ENCODE results near the gene SMYD1. TPM values are rescaled to one million over a fixed set of nuclear protein-coding genes. Genes with fewer than 3 reads are reported as not detected.
"Not testable (repeated sequence)": the region's sequence is repeated elsewhere in the genome, so short reads cannot be mapped to it uniquely, and the experiment has no call there.

SMYD1 gene
- total RNA-seq (2013): 0.04 TPM
- not detected for polyA plus RNA-seq
- polyA minus RNA-seq: not detected in 2 replicates
- total RNA-seq: 0 to 3.7 (median 0) reads per million in 11 experiments

GRCh38 chr2:88067598-88067997, at the start of gene SMYD1:
SMYD1 (plus strand) TSS chr2:88067825; CDS start chr2:88067865, 40 bp downstream.
- H3K9me3 Mint-ChIP-seq: peaks cover 0 to 2% (median 0%) of the 10 kb centered on the region in 7 donors
- TF ChIP-seq, protein P1, sequence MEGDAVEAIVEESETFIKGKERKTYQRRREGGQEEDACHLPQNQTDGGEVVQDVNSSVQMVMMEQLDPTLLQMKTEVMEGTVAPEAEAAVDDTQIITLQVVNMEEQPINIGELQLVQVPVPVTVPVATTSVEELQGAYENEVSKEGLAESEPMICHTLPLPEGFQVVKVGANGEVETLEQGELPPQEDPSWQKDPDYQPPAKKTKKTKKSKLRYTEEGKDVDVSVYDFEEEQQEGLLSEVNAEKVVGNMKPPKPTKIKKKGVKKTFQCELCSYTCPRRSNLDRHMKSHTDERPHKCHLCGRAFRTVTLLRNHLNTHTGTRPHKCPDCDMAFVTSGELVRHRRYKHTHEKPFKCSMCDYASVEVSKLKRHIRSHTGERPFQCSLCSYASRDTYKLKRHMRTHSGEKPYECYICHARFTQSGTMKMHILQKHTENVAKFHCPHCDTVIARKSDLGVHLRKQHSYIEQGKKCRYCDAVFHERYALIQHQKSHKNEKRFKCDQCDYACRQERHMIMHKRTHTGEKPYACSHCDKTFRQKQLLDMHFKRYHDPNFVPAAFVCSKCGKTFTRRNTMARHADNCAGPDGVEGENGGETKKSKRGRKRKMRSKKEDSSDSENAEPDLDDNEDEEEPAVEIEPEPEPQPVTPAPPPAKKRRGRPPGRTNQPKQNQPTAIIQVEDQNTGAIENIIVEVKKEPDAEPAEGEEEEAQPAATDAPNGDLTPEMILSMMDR (IDR thresholded peaks at IDR 0.05): no peak
- Histone ChIP-seq H3K36me3 (replicated peaks in 1 of 2; ENCODE audit: control insufficient read depth in 1 of 2, insufficient read depth in 2 of 2, low read length in 2 of 2) (no peaks in the 10 kb centered on the region), H2AFZ (ENCODE audit: insufficient read depth, low read depth, low read length, poor library complexity, severe bottlenecking) (no peak within 1 kb of the TSS), H3K4me1 (ENCODE audit: control insufficient read depth in 1 of 2, insufficient read depth in 2 of 2, low read length in 2 of 2) (no peaks in the 10 kb centered on the region), H3K79me2 (ENCODE audit: insufficient read depth, low read length) (no peaks in the 10 kb centered on the region), H3K9me3 (replicated peaks in 1 of 2; ENCODE audit: control insufficient read depth in 1 of 2, insufficient read depth in 1 of 2, low read length in 2 of 2) (no peaks in the 10 kb centered on the region), H3K27ac (ENCODE audit: low read depth in 1 of 2, low read length in 2 of 2) (no peak within 1 kb of the TSS), H3K4me2 (replicated peaks; ENCODE audit: extremely low read depth, low read length, poor library complexity, severe bottlenecking) (no peak within 1 kb of the TSS), H3K27me3 (ENCODE audit: control insufficient read depth in 2 of 2, insufficient read depth in 2 of 2, low read length in 2 of 2) (no peaks in the 10 kb centered on the region), H4K20me1 (ENCODE audit: insufficient read depth, low read length) (no peaks in the 10 kb centered on the region), H3K9ac (ENCODE audit: insufficient read depth, low read length, poor library complexity, severe bottlenecking) (no peak within 1 kb of the TSS), H3K4me3 (replicated peaks in 1 of 3; ENCODE audit: low read depth in 2 of 3, low read length in 3 of 3) (no peak within 1 kb of the TSS)
- DNase-seq: no peak
- no peak within 1 kb of the TSS for H3K4me3 Mint-ChIP-seq
- 93% methylated on average over 4 of the region's 8 CpGs for whole genome bisulfite sequencing (ENCODE audit: insufficient coverage)
- H3K27me3 Mint-ChIP-seq (ENCODE audit: low read depth in 3 of 3): peaks cover 0 to 3% (median 1%) of the 10 kb centered on the region in 3 donors
- H3K4me1 Mint-ChIP-seq: peaks cover 3% of the 10 kb centered on the region
- H3K36me3 Mint-ChIP-seq: no peaks in the 10 kb centered on the region
- H3K27ac Mint-ChIP-seq: peak within 1 kb of the TSS in 1 of 7 donors; percentile 27
- intact Hi-C loops (cut with micrococcal nuclease): no loop called here

DNA sequence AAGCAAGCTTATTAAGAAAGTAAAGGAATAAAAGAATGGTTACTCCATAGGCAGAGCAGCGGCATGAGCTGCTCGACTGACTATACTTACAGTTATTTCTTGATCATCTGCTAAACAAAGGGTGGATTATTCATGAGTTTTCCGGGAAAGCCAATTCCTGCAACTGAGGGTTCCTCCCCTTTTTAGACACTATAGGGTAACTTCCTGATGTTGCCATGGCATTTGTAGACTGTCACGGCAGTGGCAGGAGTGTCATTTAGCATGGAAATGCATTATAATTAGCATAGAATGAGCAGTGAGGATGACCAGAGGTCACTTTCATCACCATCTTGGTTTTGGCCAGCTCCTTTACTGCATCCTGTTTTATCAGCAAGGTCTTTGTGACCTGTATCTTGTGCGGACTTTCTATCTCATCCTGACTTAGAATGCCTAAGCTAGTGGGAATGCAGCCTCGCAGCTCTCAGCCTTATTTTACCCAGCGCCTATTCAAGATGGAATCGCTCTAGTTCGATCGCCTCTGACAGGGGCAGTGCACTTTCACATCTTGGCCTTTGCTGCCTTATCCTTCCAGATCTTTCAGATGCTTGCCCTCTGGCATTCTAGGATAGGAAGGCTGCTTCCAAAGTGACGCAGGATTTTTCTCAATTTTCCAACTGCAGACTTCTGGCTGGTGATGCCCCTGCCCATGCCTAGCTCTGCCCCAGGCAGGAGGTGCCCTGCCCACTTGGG, 49.4 kb upstream of the SMYD1 start:
- H3K27me3 ChIP-seq (ENCODE audit: control insufficient read depth in 2 of 2, insufficient read depth in 2 of 2, low read length in 2 of 2); H3K9me3 ChIP-seq (replicated peaks in 1 of 2; ENCODE audit: control insufficient read depth in 1 of 2, insufficient read depth in 1 of 2, low read length in 2 of 2); H3K36me3 ChIP-seq (replicated peaks in 1 of 2; ENCODE audit: control insufficient read depth in 1 of 2, insufficient read depth in 2 of 2, low read length in 2 of 2); H3K36me3 Mint-ChIP-seq; H2AFZ ChIP-seq (ENCODE audit: insufficient read depth, low read depth, low read length, poor library complexity, severe bottlenecking); H3K4me2 ChIP-seq (replicated peaks; ENCODE audit: extremely low read depth, low read length, poor library complexity, severe bottlenecking); H3K27ac Mint-ChIP-seq; H3K9ac ChIP-seq (ENCODE audit: insufficient read depth, low read length, poor library complexity, severe bottlenecking); H3K27me3 Mint-ChIP-seq (ENCODE audit: low read depth in 3 of 3); H3K79me2 ChIP-seq (ENCODE audit: insufficient read depth, low read length); H3K9me3 Mint-ChIP-seq; H3K4me3 ChIP-seq (replicated peaks in 1 of 3; ENCODE audit: low read depth in 2 of 3, low read length in 3 of 3); H3K27ac ChIP-seq (ENCODE audit: low read depth in 1 of 2, low read length in 2 of 2); H4K20me1 ChIP-seq (ENCODE audit: insufficient read depth, low read length); DNase-seq: not testable (repeated sequence)
- peaks cover 10 to 13% of the 10 kb centered on the region in 2 donors for H3K4me1 ChIP-seq (ENCODE audit: control insufficient read depth in 1 of 2, insufficient read depth in 2 of 2, low read length in 2 of 2)
- WGBS (ENCODE audit: insufficient coverage): 97% methylated on average over 5 of the region's 11 CpGs
- intact Hi-C loops (cut with micrococcal nuclease): loop anchor here in 1 of 2 donors (5.0 kb wide), 1 partner anchor 44 kb away; no protein-coding TSS in a partner anchor
- H3K4me1 Mint-ChIP-seq: peaks cover 18% of the 10 kb centered on the region
- H3K4me3 Mint-ChIP-seq: peak overlapping the region; percentile 96 to 99

Measured in CD14-positive monocyte (primary cell).